Ishikawa (cell line): Measurements from ENCODE around the gene PRDM1.

Experiments
- CEBPB ChIP-seq: IDR thresholded peaks from 2 replicates; pipeline ENCODE4 v1.6.1; 2012
- CREB1 ChIP-seq: IDR thresholded peaks from 2 replicates; pipeline ENCODE4 v1.6.1; 2012; ENCODE audit warnings: low read depth
- EP300 ChIP-seq: IDR thresholded peaks from 2 replicates; pipeline ENCODE4 v1.6.1; 2012; ENCODE audit warnings: borderline replicate concordance
- FOXM1 ChIP-seq: IDR thresholded peaks from 2 replicates; pipeline ENCODE4 v1.6.1; 2012; ENCODE audit warnings: low read depth, borderline replicate concordance
- MAX ChIP-seq: IDR thresholded peaks from 2 replicates; pipeline ENCODE4 v1.6.1; 2012
- NFIC ChIP-seq: IDR thresholded peaks from 2 replicates; pipeline ENCODE4 v1.6.1; 2012
- RAD21 ChIP-seq: IDR thresholded peaks from 2 replicates; pipeline ENCODE4 v1.6.1; 2012; ENCODE audit warnings: low read depth
- REST ChIP-seq: IDR thresholded peaks from 2 replicates; pipeline ENCODE4 v1.6.1; 2012; ENCODE audit warnings: low read depth, mild to moderate bottlenecking
- TAF1 ChIP-seq: IDR thresholded peaks from 2 replicates; pipeline ENCODE4 v1.6.1; 2012; ENCODE audit warnings: low read depth, mild to moderate bottlenecking
- TCF12 ChIP-seq: IDR thresholded peaks from 2 replicates; pipeline ENCODE4 v1.6.1; 2012; ENCODE audit warnings: low read depth
- TEAD4 ChIP-seq: IDR thresholded peaks from 2 replicates; pipeline ENCODE4 v1.6.1; 2012
- USF1 ChIP-seq: IDR thresholded peaks from 2 replicates; pipeline ENCODE4 v1.6.1; 2012
- YY1 ChIP-seq: IDR thresholded peaks from 2 replicates; pipeline ENCODE4 v1.6.1; 2012; ENCODE audit warnings: low read depth
- ZBTB7A ChIP-seq: IDR thresholded peaks from 2 replicates; pipeline ENCODE4 v1.6.1; 2012; ENCODE audit warnings: low read depth

GRCh38 chr6:106134087-106134770 lies 48.1 kb downstream of the PRDM1 start:
- TF ChIP-seq TEAD4, result no peak
- TF ChIP-seq EP300, result no peak
- TF ChIP-seq TAF1, result no peak
- no peak for TF ChIP-seq REST
- TF ChIP-seq YY1, result no peak
- TF ChIP-seq CEBPB, result no peak
- no peak for TF ChIP-seq TCF12
- no peak for TF ChIP-seq FOXM1
- no peak for TF ChIP-seq USF1
- TF ChIP-seq NFIC, result no peak
- no peak for TF ChIP-seq ZBTB7A
- no peak for TF ChIP-seq RAD21
- no peak for TF ChIP-seq MAX
- TF ChIP-seq CREB1, result no peak
